HG03575 (cell line): ENCODE results near the gene DNAH6.
"Not testable (repeated sequence)": the region's sequence is repeated elsewhere in the genome, so short reads cannot be mapped to it uniquely, and the experiment has no call there.

ENCODE experiments used
- ATAC-seq: cut with Tn5 transposase; IDR thresholded peaks from one replicate; pipeline ENCODE4 v1.9.1; 2021; ENCODE audit not compliant: unreplicated experiment, insufficient number of reproducible peaks, low FRiP score; ENCODE audit errors: extremely low read depth

Gene DNAH6

DNA sequence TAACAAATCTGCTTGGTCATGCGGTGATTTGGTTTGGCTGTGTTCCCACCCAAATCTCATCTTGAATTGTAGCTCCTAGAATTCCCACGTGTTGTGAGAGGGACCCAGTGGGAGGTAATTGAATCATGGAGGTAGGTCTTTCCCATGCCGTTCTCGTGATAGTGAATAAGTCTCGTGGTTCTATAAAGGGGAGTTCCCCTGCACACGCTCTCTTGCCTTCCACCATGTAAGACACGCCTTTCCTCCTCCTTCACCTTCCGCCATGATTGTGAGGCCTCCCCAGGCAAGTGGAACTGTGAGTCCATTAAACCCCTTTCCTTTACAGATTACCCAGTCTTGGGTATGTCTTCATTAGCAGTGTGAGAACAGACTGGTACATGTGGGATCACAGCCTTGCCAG, 327.8 kb downstream of the DNAH6 start:
- no peak for ATAC-seq

DNA sequence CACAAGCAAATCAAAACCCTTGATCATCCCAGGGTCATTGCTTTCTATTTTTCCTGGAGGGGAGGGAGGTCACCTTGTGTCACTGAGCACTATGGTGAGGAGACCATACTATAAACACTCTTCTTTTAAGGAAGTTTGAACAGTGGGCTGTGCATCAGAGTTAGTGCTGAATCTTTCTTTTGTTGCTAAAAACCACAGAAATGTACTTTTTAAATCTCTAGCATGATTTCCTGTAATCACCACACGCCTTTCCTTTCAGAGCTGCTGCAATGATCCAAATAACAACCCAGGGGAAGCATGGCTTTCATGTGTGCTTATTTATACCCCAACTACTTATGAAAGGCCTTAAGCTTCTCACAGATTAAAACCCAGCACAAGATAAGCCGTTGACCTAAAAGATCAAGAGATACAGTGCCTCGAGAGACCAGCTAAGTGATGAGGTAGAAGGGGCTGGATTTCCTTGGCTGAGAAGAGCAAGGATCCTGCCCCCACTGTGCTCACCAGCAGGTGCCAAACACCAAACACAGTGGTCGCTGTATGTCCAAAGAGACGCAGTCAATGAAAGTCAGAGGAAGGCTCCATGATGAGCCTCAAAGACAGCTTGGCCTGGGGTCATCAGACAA, 329.9 kb downstream of the DNAH6 start:
- ATAC-seq: no peak

DNA sequence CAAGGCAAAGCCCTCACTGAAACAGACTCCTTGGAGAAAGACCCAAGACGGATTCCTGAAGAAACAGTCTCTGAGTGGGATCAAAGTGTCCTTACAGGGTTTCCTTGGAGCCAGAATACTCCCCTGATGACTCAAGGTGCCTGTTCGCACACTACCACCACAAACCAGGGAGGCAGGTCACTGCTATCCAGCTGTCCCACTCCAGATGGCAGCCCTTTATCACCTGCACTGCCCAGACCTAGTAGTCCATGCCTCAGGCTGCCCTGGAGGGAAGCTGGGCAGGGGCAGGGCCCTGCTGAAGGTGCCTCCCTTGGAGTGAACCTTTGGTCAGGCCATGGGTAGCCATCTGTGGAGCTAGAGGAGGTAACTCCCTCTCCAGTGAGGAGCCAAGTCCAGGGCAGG, 330.4 kb downstream of the DNAH6 start:
- no peak for ATAC-seq

DNA sequence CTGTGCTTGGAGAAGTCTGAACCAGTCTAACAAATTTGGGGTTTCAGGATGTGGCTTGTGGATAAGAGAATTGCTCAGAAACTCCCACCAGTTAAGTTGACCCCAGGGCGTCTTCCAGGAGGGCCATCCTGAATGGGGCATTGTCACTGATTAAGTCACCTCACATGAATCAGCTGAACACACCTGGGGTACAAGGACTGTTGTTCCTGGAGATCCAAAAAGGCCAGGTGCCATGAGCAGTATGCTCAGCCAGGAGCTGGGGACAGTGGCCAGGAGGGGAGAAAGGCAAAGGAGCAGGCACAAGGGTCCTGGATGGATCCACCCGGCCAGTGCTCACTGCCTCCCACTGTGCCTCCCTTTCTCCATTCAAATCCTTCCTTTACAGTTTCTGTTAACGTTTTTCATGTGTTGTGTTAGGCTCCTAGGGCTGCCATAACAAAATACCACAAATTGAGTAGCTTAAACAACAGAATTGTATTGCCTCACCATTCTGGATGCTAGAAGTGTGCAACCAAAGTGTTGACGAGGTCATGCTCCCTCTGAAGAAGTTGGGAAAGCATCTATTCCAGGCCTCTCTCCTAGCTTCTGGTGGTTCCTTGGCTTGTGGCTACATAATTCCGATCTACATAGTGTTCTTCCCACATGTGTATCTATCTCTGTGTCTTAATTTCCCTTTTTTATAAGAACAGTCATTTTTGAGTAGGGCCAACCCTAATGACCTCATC, 331.2 kb downstream of the DNAH6 start:
- no peak for ATAC-seq

DNA sequence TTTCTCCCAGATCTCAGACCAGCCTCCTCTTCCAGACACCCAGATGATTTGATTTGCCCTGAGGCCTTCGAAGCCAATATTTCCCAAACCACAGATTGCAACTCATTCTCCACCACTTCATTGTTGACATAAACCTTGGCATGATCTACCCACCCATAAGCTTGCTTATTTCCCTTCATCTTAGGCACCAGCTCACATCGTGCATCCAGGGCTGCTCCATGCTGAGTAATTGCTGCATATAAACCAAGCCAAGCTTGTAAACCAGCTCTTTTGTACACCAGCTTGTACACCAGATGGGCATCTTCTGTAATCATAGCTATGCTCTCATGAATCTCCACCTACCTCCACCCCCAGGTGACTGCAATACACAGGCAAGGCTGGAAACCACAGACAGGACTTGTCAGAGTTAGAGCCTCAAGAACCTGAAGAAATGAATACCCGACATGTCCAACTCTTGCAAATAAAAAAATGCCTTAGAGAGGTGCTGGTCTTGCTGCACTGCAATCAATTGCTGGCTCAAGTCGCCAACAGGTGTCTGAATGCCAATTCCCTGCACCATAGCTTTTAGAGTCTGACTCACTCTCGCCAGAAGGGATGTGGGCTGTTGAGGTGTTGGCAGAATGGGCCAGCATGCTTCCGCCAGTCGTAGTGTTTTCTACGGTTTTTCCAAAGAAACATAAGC, 333.1 kb downstream of the DNAH6 start:
- no peak for ATAC-seq

DNA sequence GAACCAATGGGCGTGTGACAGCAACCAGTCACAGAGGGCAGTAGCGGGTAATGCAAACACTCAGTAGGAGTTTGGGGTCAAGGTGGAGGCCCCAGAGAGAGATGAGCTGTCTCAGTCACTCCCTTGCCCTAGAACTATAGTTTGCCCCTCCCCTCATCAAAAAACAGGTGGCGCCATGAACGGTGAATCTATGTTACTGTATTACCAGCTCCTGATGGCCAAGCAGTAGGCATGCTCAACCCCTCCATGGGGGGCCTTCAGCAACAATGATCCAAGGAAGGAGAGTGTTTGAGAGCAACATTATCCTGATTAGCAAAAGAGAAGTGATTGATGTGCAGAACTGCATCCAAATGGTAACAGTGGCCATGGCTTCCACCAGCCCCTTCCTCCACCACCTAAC, 334.2 kb downstream of the DNAH6 start:
- no peak for ATAC-seq

DNA sequence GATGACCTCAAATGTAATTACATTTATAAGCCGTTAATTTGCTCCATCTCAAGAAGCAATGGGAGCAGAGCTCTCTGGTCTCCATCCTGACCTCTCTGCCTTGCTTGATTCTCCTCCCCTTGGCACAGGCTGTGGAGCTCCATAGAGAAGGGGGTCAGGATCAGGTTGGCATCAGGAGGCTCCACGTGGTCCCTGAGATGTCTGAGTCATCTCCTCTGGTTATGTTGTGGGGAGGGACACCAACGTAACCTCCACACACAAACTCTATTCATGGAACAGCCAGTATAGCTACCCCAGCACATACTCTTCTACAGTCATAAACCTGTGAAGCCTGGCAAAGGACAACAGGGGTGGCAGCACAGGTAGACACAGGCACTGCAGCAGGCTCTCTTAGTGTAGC, 335.6 kb downstream of the DNAH6 start:
- ATAC-seq: no peak

DNA sequence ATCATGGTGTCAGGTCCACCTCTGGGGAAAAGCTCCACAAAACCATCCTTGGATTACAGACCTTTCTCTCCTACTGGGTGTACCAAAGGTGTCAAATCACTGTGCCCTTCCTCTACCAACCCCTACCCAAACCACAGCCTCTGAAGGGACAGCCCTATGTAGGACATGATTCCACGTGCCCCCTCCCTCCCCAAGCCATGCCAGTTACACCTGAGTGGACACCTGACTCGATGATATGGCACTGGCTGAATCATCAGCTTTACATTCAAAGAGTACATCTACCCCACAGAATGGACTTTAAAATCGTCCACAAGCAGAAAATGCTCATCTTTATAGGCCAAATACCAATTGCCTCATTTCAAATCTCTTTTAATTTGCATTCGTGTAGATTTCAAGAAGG, 338.6 kb downstream of the DNAH6 start:
- no peak for ATAC-seq

DNA sequence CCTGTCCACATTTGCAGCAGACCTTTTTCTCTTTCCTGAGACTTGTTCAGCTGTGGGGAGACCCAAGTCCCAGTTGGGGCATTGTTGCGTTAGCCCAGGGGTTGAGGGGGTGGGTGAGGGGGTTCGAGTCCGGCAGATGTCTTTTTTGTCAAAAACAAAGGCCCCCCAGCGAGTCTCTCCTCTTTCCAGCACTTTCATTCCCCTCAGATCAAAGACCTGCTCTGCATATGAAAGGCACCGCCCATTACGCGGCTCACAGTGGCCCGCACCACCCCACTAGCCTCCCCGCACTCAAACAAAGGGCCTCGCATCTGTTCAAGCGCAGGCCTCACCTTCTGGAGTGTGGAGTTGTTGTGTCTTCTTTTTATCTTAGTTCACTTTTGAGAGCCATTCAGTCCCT, 339.4 kb downstream of the DNAH6 start:
- ATAC-seq: no peak

DNA sequence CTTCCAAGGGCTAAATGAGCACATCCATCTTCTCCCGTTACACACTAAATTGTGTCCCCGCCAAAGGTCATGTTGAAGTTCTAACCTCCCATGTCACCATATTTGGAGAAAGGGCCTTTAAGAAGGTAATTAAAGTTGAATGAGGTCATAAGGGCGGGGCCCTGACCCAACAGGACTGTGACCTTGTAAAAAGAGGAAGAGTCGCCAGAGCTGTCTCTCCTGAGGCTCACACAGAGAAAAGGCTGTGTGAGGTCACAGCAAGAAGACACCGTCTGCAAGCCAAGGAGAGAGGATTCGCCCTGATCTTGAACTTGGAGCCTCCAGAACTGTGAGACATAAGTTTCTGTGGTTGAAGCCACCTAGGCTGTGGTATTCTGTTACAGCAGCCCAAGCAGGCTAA, 340.5 kb downstream of the DNAH6 start:
- ATAC-seq: no peak

DNA sequence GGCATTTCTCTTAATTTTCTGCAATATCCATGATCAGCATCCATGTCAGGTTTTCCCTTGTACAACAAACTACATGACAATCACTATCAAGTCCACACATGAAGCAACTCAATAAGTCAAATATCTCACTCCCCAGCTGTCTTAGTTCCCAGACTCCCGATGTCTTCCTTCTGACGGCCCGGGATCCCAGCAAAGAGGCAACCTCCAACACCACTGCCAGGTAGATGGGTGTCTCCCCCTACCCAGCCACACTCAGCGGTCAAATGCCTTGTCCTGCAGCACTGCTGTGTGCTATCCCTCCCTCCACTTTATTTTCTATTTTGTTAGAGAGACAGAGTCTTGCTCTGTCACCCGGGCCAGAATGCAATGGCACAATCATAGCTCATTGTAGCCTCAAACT, 341.3 kb downstream of the DNAH6 start:
- ATAC-seq: no peak

DNA sequence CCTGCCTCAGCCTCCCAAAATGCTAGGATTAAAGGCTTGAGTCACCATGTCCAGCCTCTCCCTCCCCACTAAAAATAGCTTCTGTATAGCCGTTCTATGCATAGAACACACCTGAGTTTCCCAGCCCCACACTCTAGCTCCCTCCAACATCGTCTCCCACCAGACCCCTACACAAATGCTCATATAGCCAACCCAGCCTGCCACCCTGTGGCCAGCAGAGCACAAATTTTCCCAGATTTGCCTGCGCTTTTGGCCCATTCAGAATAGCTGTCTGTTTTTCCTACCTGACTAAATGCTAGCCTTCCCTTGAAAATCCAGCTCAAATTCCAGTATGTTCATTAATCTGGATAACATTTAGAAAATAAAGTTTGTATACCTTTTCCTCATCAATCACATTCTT, 341.8 kb downstream of the DNAH6 start:
- no peak for ATAC-seq

DNA sequence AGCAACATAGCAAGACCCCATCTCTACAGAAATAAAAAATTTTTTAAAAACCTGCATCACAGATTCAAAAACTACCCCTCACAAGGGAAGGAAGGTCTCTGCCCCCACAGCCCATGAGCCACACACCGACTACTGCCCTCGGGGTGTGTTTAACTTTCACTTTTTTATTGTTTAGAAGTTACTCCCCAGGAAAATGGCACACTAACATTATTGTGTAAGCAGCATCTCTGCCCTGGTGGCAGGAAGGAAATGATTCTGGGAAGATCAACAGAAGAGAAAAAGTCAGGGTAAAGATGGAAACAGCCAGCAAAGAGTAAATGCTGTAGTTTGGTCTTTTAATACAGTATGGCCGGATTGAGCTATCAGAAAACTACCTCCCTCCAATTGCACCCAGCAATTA, 342.6 kb downstream of the DNAH6 start:
- no peak for ATAC-seq

DNA sequence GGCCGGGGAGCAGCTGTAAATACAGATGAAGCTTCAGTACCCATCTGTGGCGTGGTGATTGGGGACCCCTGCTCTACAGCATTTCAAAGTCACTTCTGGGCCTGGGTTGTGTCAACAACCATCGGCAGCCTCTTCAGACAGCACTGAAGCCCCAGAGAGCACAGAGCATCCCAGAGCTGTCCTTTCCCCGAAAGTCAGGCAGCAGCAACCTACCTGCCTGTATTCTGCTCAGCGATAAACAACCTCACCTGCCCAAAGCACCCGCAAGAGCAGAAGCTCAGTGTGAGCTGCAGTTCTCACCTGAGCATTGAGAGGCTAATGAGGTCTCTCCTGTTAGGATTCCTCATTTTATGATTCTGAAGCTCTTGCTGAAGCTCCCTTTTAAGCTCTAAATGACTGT, 345.2 kb downstream of the DNAH6 start:
- ATAC-seq: no peak

DNA sequence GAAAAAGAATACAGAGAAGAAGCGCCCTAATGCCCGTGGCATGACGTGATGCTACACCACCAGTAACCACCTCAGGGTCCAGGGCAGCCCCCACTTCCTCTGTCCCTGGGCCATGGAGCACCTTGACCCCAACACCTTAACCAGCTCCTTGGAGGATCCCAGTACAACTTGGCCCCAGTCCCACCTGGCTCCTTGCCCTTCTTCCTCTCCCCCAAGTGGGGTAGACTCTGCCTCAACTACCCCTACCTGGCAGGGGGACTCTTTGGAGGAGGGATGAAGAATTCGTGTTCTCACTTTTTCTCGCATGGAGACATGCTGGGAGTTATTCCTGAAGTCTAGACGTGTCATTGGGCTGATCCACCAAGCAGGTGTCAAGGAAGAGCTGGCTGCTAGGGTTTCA, 345.7 kb downstream of the DNAH6 start:
- ATAC-seq: no peak

DNA sequence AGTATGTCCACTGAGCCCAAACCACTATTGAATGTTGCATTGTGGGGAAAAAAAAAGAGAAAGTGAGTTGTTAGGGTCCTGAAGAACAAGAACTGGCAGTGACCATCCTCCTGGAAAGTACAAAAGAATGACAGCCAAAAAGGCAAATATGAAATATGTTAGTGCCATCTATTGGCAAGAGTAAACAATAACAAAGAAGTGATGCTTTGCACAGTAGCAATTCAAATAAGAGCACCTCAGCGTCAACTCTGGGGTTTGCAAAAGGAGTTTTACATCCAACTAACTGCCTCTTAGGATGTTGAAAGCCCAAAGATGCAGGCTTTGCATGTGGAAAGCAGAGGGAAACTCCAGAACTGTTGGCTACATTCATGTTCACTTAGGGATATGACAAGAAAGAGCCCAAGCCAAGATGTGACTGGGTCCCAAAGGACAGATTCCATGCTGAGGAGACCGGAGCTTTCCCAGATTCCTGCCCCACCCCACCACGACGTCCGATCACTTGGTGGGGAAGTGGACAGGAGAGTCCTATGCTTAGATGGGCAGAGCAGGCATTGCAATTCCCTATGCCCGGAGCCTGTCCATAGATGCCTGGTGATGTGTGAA, 349.0 kb downstream of the DNAH6 start:
- no peak for ATAC-seq

DNA sequence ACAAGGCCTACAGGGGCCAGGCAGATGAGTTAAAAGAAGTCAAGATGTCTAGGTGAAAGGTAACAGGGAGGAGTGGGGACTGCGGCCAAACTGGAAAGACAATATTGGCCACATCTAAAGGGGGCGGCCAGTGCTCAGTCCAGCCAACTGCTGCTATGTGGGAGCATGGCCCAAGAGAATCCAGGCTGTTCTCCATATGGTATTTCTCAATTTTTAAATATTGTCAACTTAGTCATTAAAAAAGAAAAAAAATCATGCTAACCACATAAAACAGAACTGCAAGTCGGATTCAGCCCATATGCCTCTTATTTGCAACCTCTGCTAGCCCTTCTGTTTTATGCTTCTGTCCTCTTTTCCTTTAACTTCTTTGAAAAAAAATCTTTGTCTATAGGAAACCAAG, 349.8 kb downstream of the DNAH6 start:
- no peak for ATAC-seq

DNA sequence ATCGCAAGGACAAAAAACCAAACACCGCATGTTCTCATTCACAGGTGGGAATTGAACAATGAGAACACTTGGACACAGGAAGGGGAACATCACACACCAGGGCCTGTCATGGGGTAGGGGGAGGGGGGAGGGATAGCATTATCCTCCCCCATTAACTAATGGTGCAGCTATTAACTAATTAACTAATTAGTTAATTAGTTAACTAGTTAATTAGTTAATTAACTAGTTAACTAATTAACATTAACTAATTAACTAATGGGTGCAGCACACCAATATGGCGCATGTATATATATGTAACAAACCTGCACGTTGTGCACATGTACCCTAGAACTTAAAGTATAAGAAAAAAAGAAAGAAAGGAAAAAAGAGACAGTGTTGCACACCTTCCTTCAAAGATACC, 352.0 kb downstream of the DNAH6 start:
- not testable (repeated sequence) for ATAC-seq
